PFSK-1 (cell line): ENCODE data around the gene ZBTB16.
A peak's percentile ranks its signal among the peaks of the same experiment; 100 is the strongest.

Experiments
- FOXP2 ChIP-seq: optimal IDR thresholded peaks from 2 replicates; pipeline ENCODE3; 2011; ENCODE audit warnings: borderline replicate concordance, control low read depth, inconsistent platforms; ENCODE audit not compliant: insufficient read depth; ENCODE audit errors: extremely low read length, extremely low read depth
- POLR2AphosphoS5 ChIP-seq: IDR thresholded peaks from 2 replicates; pipeline ENCODE4 v1.6.1; 2012; ENCODE audit warnings: low read depth, mild to moderate bottlenecking, control low read depth, low read length, moderate library complexity
- SIN3A ChIP-seq: IDR thresholded peaks from 2 replicates; pipeline ENCODE4 v1.6.1; 2012; ENCODE audit warnings: mild to moderate bottlenecking, low read length, moderate library complexity, borderline replicate concordance; ENCODE audit not compliant: insufficient read depth
- TAF1 ChIP-seq: IDR thresholded peaks from 2 replicates; pipeline ENCODE4 v1.6.1; 2012; ENCODE audit warnings: low read length, control low read depth, borderline replicate concordance; ENCODE audit not compliant: insufficient read depth
- TF ChIP-seq, protein P1 (sequence below), 2 experiments: IDR thresholded peaks; 2 replicates each; pipeline versions ENCODE4 v1.6.1 to v1.8.0; 2011 to 2012; ENCODE audit warnings: low read depth in 2 of 2, low read length in 2 of 2, control low read depth in 1 of 2, inconsistent platforms in 1 of 2, mild to moderate bottlenecking in 1 of 2, moderate library complexity in 1 of 2; ENCODE audit not compliant: insufficient read depth in 1 of 2

ZBTB16 gene

GRCh38 chr11:114276077-114276476, 216.6 kb downstream of the ZBTB16 start:
- TF ChIP-seq, protein P1, sequence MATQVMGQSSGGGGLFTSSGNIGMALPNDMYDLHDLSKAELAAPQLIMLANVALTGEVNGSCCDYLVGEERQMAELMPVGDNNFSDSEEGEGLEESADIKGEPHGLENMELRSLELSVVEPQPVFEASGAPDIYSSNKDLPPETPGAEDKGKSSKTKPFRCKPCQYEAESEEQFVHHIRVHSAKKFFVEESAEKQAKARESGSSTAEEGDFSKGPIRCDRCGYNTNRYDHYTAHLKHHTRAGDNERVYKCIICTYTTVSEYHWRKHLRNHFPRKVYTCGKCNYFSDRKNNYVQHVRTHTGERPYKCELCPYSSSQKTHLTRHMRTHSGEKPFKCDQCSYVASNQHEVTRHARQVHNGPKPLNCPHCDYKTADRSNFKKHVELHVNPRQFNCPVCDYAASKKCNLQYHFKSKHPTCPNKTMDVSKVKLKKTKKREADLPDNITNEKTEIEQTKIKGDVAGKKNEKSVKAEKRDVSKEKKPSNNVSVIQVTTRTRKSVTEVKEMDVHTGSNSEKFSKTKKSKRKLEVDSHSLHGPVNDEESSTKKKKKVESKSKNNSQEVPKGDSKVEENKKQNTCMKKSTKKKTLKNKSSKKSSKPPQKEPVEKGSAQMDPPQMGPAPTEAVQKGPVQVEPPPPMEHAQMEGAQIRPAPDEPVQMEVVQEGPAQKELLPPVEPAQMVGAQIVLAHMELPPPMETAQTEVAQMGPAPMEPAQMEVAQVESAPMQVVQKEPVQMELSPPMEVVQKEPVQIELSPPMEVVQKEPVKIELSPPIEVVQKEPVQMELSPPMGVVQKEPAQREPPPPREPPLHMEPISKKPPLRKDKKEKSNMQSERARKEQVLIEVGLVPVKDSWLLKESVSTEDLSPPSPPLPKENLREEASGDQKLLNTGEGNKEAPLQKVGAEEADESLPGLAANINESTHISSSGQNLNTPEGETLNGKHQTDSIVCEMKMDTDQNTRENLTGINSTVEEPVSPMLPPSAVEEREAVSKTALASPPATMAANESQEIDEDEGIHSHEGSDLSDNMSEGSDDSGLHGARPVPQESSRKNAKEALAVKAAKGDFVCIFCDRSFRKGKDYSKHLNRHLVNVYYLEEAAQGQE (IDR thresholded peaks at IDR 0.05; ENCODE audit: insufficient read depth in 1 of 2, low read depth in 2 of 2, low read length in 2 of 2): no peak
- TF ChIP-seq SIN3A: no peak
- no peak for TF ChIP-seq TAF1
- TF ChIP-seq POLR2AphosphoS5: no peak
- TF ChIP-seq FOXP2: no peak

DNA sequence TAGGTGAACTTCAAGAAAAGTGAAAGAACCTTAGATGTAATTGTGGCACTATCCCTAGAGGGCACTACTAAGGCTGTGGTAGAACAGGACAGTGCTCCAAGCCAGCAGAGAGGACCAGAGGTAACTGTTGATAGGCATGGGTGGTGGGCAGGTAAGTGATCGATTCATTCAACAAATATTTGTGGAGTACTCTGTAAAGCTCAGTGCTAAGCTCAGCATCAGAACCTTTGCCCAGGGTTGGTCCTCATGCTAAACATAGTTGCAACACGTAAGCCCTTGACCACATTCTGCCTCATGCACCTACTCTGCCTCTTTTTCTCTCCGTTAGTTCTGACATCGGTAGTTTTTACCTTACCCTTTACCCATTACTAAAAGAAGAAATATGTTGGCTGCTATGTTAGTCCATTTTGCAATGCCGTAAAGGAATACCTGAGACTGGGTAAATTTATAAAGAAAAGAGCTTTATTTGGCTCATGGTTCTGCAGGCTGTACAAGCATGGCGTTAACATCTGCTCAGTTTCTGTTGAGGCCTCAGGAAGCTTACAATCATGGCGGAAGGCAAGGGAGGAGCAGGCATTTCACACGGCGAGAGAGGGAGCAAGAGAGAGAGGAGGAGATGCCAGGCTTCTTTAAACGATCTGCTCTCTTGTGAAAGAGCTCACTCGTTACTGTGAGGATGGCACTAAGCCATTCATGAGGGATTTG, 218.3 kb downstream of the ZBTB16 start:
- TF ChIP-seq, protein P1 (IDR thresholded peaks at IDR 0.05; ENCODE audit: insufficient read depth in 1 of 2, low read depth in 2 of 2, low read length in 2 of 2): no peak
- TF ChIP-seq FOXP2 (no peak), TAF1 (no peak), POLR2AphosphoS5 (no peak), SIN3A (no peak)

DNA sequence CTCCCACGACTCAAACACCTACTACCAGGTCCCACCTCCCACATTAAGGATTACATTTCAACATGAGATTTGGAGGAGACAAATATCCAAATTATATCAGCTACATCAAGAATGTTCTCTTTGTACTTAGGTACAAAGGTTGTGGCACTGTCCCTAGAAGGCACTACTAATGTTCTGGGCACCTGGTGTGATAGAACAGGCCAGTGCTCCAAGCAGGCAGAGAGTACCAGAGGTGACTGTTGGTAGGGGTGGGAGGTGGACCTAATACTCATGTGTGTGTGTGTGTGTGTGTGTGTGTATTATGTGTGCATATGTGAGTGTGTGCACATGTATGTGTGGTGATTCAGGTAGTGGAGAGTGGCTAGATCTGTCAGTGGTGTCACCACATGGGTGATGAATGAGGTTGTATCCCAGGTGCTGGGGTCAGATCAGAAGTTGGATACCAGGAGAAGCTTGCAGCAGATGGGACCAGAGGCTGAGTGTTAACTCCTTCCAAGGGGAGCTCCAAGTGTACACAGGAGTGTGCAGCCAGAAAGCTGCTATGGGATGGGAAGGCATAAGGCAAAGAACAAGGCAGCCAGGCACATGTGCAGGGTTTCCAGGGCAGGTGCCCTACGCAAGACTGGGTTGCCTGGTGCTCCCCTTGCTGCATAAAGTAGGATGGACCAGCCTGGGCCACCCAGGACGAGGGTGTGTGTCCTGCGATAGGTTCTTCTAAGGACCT, 219.0 kb downstream of the ZBTB16 start:
- TF ChIP-seq SIN3A (no peak), TAF1 (no peak), FOXP2 (no peak), POLR2AphosphoS5 (no peak)
- TF ChIP-seq, protein P1 (IDR thresholded peaks at IDR 0.05; ENCODE audit: insufficient read depth in 1 of 2, low read depth in 2 of 2, low read length in 2 of 2): no peak

- no peak for TF ChIP-seq FOXP2
Observed at GRCh38 chr11:114279792-114280546, 220.5 kb downstream of the ZBTB16 start.

- no peak for TF ChIP-seq TAF1
- peak; percentile 77 for TF ChIP-seq FOXP2
- TF ChIP-seq SIN3A: no peak
- TF ChIP-seq, protein P1 (IDR thresholded peaks at IDR 0.05; ENCODE audit: insufficient read depth in 1 of 2, low read depth in 2 of 2, low read length in 2 of 2): no peak
- no peak for TF ChIP-seq POLR2AphosphoS5
Observed at GRCh38 chr11:114280696-114281095, 221.2 kb downstream of the ZBTB16 start.
